ENCODE measurements around the gene ADD3. TPM values are rescaled to one million over a fixed set of nuclear protein-coding genes. Genes with fewer than 3 reads are reported as not detected.

Gene ADD3
- total and polyA plus RNA-seq, 2 donors from 2014 or later: 56.9 to 79.2 TPM

DNA sequence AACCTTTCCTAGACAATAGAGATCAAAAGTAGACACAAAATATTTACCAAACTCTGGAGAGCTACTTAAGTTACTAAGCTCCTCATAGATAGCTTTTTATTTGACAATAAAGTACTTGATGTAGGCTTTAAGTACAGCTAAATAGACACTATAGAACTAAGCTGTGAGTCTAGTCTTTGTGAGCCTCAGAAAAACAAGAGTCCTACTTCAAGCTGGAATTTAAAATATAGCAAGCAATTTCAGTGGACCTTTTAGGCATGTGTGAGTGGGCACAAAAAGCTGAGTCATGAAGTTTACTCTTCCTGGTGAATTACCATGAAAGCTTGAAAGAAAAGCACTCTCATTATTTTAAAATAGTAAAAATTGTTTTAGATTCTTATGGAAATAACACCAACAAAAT, 76.1 kb downstream of the ADD3 start:
- peaks cover 0 to 22% (median 6%) of the 10 kb centered on the region in 3 donors for H3K4me1 ChIP-seq (ENCODE audit: control insufficient read depth in 2 of 3, insufficient read depth in 2 of 3, low read depth in 1 of 3, low read length in 3 of 3)
- H3K4me3 ChIP-seq (ENCODE audit: low read length in 3 of 3): peak overlapping the region in 1 of 3 donors; percentile 15
- DNase-seq (peak in 2 of 5 donors; percentile 41 to 54), FAIRE-seq (peak; percentile 8)
- H3K9me3 ChIP-seq (ENCODE audit: control insufficient read depth in 2 of 3, insufficient read depth in 1 of 3, low read length in 3 of 3): no peaks in the 10 kb centered on the region
- TF ChIP-seq CTCF (IDR thresholded peaks at IDR 0.05; ENCODE audit: borderline replicate concordance, extremely low read depth, insufficient read depth): no peak
- H3K27ac ChIP-seq (ENCODE audit: low read depth in 2 of 2, low read length in 2 of 2): peak overlapping the region; percentile 3 to 16
- H3K36me3 ChIP-seq (ENCODE audit: control insufficient read depth in 2 of 3, insufficient read depth in 3 of 3, low read length in 3 of 3): no peaks in the 10 kb centered on the region
- intact Hi-C loops (cut with DNase I): no loop called here
- no peak overlapping the region for H3K9ac ChIP-seq (ENCODE audit: low read length in 3 of 3)
- no peaks in the 10 kb centered on the region for H3K27me3 ChIP-seq (ENCODE audit: control insufficient read depth, insufficient read depth, low read length)

DNA sequence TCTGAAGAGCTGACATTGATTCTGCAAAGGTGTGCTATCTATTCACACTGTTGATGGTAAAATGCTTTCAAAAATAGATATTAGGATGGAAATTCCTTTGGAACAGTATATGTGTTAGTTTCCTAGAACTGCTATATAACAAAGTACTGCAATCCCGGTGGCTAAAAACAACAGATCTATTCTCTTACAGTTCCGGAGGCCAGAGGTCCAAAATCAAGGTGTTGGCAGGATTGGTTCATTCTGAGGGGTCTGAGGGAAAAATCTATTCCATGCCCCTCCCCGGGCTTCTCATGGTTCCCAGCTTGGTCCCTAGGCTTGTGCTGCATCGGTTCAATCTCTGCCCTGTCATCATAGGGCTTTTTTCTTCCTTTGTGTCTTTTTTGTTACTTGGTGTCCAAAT, 79.9 kb downstream of the ADD3 start:
- Histone ChIP-seq H3K4me1 (ENCODE audit: control insufficient read depth in 2 of 3, insufficient read depth in 2 of 3, low read depth in 1 of 3, low read length in 3 of 3) (peaks cover 0 to 5% (median 2%) of the 10 kb centered on the region in 3 donors), H3K4me3 (ENCODE audit: low read length in 3 of 3) (no peak overlapping the region), H3K27me3 (ENCODE audit: control insufficient read depth, insufficient read depth, low read length) (no peaks in the 10 kb centered on the region), H3K9me3 (ENCODE audit: control insufficient read depth in 2 of 3, insufficient read depth in 1 of 3, low read length in 3 of 3) (no peaks in the 10 kb centered on the region), H3K9ac (ENCODE audit: low read length in 3 of 3) (no peak overlapping the region), H3K36me3 (ENCODE audit: control insufficient read depth in 2 of 3, insufficient read depth in 3 of 3, low read length in 3 of 3) (no peaks in the 10 kb centered on the region), H3K27ac (ENCODE audit: low read depth in 2 of 2, low read length in 2 of 2) (no peak overlapping the region)
- no peak for TF ChIP-seq CTCF (IDR thresholded peaks at IDR 0.05; ENCODE audit: borderline replicate concordance, extremely low read depth, insufficient read depth)
- DNase-seq (no peak), FAIRE-seq (no peak)
- intact Hi-C loops (cut with DNase I): no loop called here

DNA sequence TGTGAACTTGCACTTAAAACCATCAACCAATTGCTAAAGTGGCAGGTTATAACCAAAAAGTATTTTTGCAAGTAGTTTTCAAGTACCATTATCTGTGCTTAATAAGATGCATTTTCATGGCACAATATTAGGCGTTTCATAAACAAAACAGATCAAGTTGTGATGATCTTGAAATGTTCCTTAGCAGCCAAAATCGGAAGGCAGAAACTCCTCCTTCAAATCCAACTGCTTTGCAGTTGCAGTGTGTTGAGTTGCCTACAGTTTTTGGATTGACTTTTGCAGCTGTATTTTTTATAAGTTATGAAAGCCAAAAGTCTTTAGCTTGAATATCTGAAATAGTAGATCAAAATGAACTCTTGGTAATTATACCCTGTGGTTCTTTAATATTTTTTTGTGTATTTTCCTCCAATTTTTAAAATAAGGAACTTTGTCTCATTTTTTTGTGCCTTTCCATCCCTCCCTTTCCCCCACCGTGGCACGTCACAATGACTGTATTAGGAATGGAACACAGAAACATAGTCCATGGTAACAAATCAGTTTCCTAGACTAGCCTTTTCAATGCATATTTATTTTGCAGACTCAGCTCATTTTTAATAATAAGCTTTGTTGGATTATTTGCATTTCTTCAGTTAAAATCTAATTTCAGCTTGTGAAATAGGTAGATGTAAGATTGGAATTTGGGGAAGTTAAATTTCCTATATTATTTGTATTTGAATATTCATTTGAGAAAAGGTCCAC, 80.8 kb downstream of the ADD3 start:
- Histone ChIP-seq H3K36me3 (ENCODE audit: control insufficient read depth in 2 of 3, insufficient read depth in 3 of 3, low read length in 3 of 3) (no peaks in the 10 kb centered on the region), H3K9me3 (ENCODE audit: control insufficient read depth in 2 of 3, insufficient read depth in 1 of 3, low read length in 3 of 3) (no peaks in the 10 kb centered on the region), H3K27ac (ENCODE audit: low read depth in 2 of 2, low read length in 2 of 2) (no peak overlapping the region), H3K9ac (ENCODE audit: low read length in 3 of 3) (no peak overlapping the region), H3K4me1 (ENCODE audit: control insufficient read depth in 2 of 3, insufficient read depth in 2 of 3, low read depth in 1 of 3, low read length in 3 of 3) (peaks cover 0 to 3% (median 0%) of the 10 kb centered on the region in 3 donors), H3K4me3 (ENCODE audit: low read length in 3 of 3) (no peak overlapping the region), H3K27me3 (ENCODE audit: control insufficient read depth, insufficient read depth, low read length) (no peaks in the 10 kb centered on the region)
- DNase-seq: no peak
- intact Hi-C loops (cut with DNase I): no loop called here
- no peak for FAIRE-seq
- TF ChIP-seq CTCF (IDR thresholded peaks at IDR 0.05; ENCODE audit: borderline replicate concordance, extremely low read depth, insufficient read depth): no peak
